Osteocyte (in vitro differentiated cells): Measurements from ENCODE around the gene ACMSD. TPM values are rescaled to one million over a fixed set of nuclear protein-coding genes. Genes with fewer than 3 reads are reported as not detected.
"Not testable (repeated sequence)": the region's sequence is repeated elsewhere in the genome, so short reads cannot be mapped to it uniquely, and the experiment has no call there.

Experiments
- DNase-seq: peaks from one replicate; pipeline ENCODE4 v3.0.0; 2021; ENCODE audit warnings: mixed read lengths; ENCODE audit not compliant: unreplicated experiment; ENCODE audit errors: extremely low spot score
- H3K27ac Mint-ChIP-seq: one replicate; pipeline ENCODE4 v1.8.0; 2021; ENCODE audit warnings: mild to moderate bottlenecking, mixed read lengths; ENCODE audit not compliant: unreplicated experiment
- H3K27me3 Mint-ChIP-seq: one replicate; pipeline ENCODE4 v1.8.0; 2021; ENCODE audit warnings: mixed read lengths; ENCODE audit not compliant: unreplicated experiment
- H3K36me3 Mint-ChIP-seq: one replicate; pipeline ENCODE4 v1.8.0; 2021; ENCODE audit warnings: mixed read lengths; ENCODE audit not compliant: unreplicated experiment
- H3K4me1 Mint-ChIP-seq: one replicate; pipeline ENCODE4 v1.8.0; 2021; ENCODE audit warnings: mixed read lengths; ENCODE audit not compliant: unreplicated experiment
- H3K4me3 Mint-ChIP-seq: one replicate; pipeline ENCODE4 v1.8.0; 2021; ENCODE audit warnings: mild to moderate bottlenecking, moderate library complexity, mixed read lengths; ENCODE audit not compliant: unreplicated experiment
- H3K9me3 Mint-ChIP-seq: one replicate; pipeline ENCODE4 v1.8.0; 2021; ENCODE audit warnings: mixed read lengths; ENCODE audit not compliant: unreplicated experiment
- CTCF ChIP-seq: fragments of 200-600 bp; sonication (generic); IDR thresholded peaks from 2 replicates; pipeline ENCODE4 v1.5.0; 2021; ENCODE audit warnings: antibody characterized with exemption, mild to moderate bottlenecking, moderate library complexity
- total RNA-seq: library from RNA; stranded (reverse); gene quantifications from 2 replicates; pipeline ENCODE4 v1.2.1, GENCODE V29; 2021

The ACMSD gene
- total RNA-seq, 1 donor from 2014 or later: not detected

GRCh38 chr2:134845719-134846118 is 7.3 kb downstream of the ACMSD start:
- H3K27ac Mint-ChIP-seq: no peak overlapping the region
- no peak overlapping the region for H3K4me3 Mint-ChIP-seq
- no peak for DNase-seq

GRCh38 chr2:134846213-134846612 is 7.8 kb downstream of the ACMSD start:
- no peak for DNase-seq
- no peak overlapping the region for H3K27ac Mint-ChIP-seq
- no peaks in the 10 kb centered on the region for H3K9me3 Mint-ChIP-seq
- TF ChIP-seq CTCF: no peak
- H3K27me3 Mint-ChIP-seq: no peaks in the 10 kb centered on the region
- H3K4me3 Mint-ChIP-seq: no peak overlapping the region
- H3K36me3 Mint-ChIP-seq: no peaks in the 10 kb centered on the region
- no peaks in the 10 kb centered on the region for H3K4me1 Mint-ChIP-seq

More at GRCh38 chr2:134845719-134846118, 7.3 kb downstream of the ACMSD start:
- Mint-ChIP-seq H3K27me3 (no peaks in the 10 kb centered on the region), H3K36me3 (no peaks in the 10 kb centered on the region), H3K9me3 (no peaks in the 10 kb centered on the region), H3K4me1 (no peaks in the 10 kb centered on the region)
- TF ChIP-seq CTCF: no peak

GRCh38 chr2:134847582-134847981 is 9.2 kb downstream of the ACMSD start:
- DNase-seq, H3K9me3 Mint-ChIP-seq, H3K4me1 Mint-ChIP-seq: not testable (repeated sequence)

GRCh38 chr2:134852518-134852917 is 14.1 kb downstream of the ACMSD start:
- no peaks in the 10 kb centered on the region for H3K36me3 Mint-ChIP-seq
- H3K27ac Mint-ChIP-seq: no peak overlapping the region
- no peaks in the 10 kb centered on the region for H3K27me3 Mint-ChIP-seq
- no peak overlapping the region for H3K4me3 Mint-ChIP-seq
- no peak for DNase-seq
- no peak for TF ChIP-seq CTCF
- no peaks in the 10 kb centered on the region for H3K9me3 Mint-ChIP-seq
- no peaks in the 10 kb centered on the region for H3K4me1 Mint-ChIP-seq

More at GRCh38 chr2:134847582-134847981, 9.2 kb downstream of the ACMSD start:
- not testable (repeated sequence) for H3K36me3 Mint-ChIP-seq, H3K27me3 Mint-ChIP-seq, H3K4me3 Mint-ChIP-seq, H3K27ac Mint-ChIP-seq

- H3K9me3 Mint-ChIP-seq: no peaks in the 10 kb centered on the region
- no peak for DNase-seq
- TF ChIP-seq CTCF: no peak
- H3K36me3 Mint-ChIP-seq: no peaks in the 10 kb centered on the region
- no peak overlapping the region for H3K27ac Mint-ChIP-seq
- H3K27me3 Mint-ChIP-seq: no peaks in the 10 kb centered on the region
- no peak overlapping the region for H3K4me3 Mint-ChIP-seq
- H3K4me1 Mint-ChIP-seq: no peaks in the 10 kb centered on the region
Measured at GRCh38 chr2:134855709-134856108, 17.3 kb downstream of the ACMSD start.

GRCh38 chr2:134858245-134858644 is 19.8 kb downstream of the ACMSD start:
- Mint-ChIP-seq H3K4me1 (no peaks in the 10 kb centered on the region), H3K27me3 (no peaks in the 10 kb centered on the region), H3K27ac (no peak overlapping the region), H3K4me3 (no peak overlapping the region), H3K36me3 (no peaks in the 10 kb centered on the region), H3K9me3 (no peaks in the 10 kb centered on the region)
- TF ChIP-seq CTCF: no peak
- DNase-seq: no peak
